HG02610 (cell line): ENCODE measurements around the gene DTL.
A peak's percentile ranks its signal among the peaks of the same experiment; 100 is the strongest.

Experiments
- ATAC-seq: cut with Tn5 transposase; IDR thresholded peaks from one replicate; pipeline ENCODE4 v1.9.1; 2021; ENCODE audit warnings: mild to moderate bottlenecking, moderate library complexity; ENCODE audit not compliant: unreplicated experiment

The DTL gene

DNA sequence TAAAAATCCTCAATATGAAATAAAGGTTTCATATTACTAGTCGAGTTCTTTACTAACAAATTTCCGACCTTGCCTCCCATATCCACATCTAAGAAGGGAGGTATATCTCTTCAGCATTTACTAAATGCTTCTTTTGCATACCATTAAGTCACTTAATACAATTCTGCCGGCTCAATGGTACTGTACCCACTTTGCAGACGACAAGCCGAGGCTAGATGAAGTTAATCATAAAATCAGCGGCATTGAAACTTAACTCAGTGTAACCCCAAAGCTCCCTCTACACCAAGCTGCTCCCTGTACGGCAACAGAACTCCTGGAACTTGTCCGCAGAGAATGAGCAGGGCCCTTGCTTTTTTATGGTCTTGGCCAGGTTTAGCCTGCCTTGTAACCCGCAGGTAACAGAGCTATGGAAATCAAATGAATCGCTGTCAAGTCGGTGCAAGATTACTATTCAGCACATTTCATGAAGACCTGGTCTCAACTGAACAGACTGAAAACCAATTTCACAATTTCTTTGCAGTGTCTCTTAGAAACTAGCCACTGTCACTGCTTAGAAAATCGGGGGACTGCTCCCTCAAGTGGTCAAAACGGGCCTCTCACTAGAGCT is 929 bp upstream of the DTL start:
- no peak for ATAC-seq

DNA sequence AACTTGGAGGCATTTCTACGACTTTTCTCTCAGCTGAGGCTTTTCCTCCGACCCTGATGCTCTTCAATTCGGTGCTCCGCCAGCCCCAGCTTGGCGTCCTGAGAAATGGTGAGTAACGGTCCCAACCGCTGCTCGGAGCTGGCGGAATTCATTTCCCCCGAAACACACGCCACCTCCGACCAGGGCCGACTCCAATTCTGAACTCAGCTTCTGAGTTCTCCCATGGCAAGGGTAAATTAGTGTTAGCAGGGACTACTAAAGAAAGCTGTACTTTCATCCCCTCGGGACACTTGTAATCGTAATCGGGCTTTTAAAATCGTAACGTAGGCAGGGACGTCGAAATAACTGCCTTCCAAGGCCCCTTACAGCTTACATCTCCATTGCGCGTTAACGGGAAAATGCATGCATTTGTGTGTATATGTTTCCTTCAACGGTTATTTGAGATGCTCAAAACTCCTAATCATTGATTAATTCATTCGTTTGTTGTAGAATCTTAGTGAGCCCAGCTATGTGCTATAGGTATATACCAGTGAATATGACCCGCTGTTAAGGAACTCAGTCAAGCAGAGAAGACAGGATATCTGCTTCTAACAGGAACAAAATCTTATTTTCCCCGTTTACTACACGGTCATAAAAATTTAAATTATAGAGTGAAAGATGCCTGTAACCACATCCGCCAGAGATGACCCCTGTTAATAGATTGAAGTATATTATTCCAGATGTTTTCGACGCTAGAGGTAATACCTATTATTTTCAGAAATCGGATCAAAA is 472 bp downstream of the DTL start:
- ATAC-seq = peak; percentile 8

DNA sequence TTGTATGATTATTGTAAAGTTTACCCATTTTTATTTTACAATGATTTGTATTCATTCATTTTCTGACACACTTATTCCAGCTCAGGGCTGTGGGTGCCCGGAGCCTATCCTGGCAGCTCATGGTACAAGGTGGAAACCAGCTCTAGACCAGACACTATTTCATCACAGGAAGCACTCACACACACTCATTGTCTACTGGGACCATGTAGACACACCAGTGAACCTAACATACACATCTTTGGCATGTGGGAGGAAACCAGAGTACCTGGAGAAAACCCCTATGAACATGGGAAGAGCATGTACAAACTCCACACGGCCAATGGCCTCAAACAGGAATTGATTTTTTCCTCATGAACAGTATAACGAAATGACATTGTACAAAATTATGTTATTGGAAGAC is 2.4 kb downstream of the DTL start:
- ATAC-seq = no peak

DNA sequence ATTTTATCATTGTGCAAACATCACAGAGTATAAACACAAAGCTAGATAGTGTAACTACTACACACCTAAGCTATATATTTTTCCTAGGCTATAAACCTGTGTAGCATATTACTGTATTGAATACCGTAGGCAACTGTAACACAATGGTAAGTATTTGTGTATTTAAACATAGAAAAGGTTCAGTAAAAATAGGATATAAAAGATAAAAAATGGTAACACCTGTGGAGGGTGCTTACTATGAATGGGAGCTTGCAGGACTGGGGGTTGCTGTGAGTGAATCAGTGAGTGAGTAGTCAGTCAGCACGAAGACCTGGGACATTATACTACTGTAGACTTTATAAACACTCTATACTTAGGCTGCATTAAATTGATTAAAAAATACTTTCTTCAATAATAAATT is 4.1 kb downstream of the DTL start:
- ATAC-seq = no peak

DNA sequence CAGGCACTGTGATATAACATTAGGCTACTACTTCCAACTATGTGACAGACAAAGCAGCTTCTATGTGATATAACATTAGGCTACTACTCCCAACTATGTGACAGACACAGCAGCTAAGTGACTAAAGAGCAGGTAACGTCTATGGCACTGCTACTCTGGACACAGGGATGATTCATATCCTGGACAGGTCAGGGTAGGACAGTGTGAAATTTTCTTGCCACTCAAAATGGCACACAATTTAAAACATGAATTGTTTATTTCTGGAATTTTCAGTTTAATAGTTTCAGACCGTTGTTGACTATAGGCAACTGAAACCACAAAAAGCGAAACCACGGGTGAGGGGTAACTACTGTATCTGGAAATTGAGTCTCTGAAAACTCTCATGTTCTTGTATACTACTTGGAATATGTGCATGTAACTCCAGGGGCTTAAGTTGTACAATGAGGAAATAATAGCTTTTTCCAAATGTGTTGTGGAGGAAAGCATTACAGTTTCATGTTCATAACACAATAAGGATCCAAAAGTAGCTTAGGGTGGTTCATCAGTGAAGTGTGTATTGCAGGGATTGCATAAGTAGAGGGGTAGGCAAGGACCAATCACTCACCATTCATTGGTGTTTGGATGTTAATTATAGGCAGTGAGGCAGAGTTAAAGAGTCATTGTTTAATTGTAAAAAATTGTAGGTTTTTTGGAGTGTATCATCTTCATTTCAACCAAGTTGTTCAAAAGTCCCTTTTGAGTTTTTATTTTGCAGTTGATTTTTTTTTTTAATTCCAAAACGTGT is 5.3 kb downstream of the DTL start:
- no peak for ATAC-seq

DNA sequence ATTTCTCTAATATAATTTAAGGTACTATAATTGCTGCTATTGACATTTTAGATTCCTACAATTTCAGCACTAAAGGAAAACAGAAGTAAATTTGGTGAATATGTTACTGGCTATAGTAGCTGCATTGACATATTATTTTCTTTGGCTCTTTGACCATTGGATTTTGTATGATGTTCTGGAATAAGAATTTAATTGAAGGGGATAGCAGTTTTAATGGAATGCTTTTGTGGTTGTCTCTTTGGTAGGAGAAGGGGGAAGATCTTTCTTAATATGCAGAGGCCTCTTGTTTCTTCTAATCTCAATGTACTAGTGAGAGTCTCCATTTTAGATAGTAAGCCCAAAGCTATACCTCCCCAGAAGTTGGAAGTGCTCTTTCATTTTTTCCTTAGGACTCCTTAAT is 6.9 kb downstream of the DTL start:
- ATAC-seq = no peak

DNA sequence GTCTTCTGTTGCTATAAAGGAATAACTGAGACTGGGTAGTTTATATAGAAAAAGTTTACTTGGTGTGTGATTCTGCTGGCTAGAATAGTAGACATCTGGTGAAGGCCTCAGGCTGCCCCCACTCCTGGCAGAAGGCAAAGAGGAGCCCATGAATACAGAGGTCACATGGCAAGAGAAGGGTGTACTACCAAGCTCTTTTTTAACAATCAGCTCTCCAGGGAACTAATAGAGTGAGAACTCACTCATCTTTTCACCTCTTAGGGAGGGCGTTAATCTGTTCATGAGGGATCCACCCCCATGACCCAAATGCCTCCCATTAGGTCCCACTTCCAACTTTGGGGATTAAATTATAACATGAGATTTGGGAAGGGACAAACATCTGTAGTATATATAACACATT is 9.3 kb downstream of the DTL start:
- no peak for ATAC-seq

DNA sequence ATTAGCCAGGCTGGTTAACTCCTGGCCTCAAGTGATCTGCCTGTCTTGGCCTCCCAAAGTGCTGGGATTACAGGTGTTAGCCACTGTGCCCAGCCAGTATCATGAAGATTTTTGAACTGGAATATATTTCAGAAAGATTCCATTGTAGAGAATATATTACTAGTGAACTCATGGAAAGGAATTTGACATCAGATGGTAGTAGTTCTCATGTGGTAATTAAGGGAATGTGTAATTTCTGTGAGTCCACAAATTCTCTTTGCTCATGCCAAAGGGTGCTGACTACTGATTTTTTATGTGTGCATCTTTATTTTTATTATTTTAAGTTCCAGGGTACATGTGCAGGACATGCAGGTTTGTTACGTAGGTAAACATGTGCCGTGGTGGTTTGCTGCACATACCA is 10.4 kb downstream of the DTL start:
- no peak for ATAC-seq

DNA sequence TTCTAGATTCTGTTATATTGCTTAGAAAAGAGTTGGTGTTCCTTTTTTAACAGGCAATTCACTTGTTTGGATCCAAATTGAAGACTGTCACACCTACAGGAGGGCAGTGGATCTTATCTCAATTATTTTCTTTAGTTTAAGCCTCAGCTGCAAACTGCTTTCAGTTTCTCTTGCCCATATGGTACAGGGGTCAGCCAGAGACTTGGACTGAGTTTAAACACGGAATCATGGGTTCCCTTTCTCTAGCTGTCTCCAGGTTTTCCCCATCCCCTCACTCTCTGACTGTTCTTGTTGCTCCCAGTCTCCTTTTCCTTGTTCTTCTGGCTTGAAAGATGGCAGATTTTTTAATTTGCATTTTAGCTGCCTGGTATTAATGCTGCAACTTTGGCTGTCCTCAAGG is 18.4 kb downstream of the DTL start:
- no peak for ATAC-seq

DNA sequence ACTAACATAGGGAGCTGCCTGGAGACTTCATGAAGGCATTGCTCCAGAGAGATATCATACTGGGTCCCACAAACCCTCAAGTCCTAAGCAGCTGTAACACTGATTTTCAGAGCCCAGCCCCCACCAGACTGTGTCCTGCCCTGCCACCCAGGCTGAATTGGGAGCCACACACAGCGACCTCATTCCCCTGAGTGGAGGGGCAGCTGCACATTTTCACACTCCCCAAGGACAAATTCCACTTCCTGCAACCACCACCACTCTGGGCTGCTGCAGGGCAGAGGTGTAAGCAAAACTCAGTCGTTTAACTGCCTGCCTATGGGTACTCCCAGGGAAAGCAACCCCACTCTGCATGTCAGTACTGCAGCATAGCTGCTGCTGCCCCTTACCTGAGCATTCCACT is 19.8 kb downstream of the DTL start:
- ATAC-seq = no peak

DNA sequence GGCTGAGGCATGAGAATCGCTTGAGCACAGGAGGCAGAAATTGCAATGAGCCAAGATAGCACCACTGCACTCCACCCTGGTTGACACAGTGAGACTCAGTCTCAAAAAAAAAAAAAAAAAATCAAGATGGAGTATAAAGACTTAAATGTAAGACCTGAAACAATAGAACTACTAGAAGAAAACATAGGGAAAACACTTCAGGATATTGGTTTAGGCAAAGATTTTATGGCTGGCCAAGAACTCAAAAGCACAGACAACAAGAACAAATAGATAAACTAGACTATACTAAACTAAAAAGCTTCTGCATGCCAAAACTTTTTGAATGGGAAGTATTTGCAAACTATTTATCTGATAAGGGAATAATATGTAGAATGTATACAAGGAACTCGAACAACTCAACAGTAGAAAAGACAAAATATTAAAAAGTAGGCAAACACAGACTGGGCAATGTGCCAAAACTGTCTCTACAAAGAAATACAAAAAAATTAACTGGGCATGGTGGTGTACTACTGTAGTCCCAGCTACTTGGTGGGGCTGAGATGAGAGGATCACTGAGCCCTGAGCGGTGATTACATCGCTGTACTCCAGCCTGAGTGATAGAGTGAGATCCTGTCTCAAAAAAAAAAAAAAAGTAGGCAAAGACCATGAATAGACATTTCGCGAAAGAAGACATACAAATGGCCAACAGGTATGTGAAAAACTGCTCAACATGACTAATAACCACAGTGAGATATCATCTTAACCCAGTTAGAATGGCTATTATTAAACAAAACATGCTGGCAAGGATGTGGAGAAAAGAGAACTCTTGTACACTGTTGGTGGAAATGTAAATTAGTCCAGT is 25.3 kb downstream of the DTL start:
- ATAC-seq = no peak

DNA sequence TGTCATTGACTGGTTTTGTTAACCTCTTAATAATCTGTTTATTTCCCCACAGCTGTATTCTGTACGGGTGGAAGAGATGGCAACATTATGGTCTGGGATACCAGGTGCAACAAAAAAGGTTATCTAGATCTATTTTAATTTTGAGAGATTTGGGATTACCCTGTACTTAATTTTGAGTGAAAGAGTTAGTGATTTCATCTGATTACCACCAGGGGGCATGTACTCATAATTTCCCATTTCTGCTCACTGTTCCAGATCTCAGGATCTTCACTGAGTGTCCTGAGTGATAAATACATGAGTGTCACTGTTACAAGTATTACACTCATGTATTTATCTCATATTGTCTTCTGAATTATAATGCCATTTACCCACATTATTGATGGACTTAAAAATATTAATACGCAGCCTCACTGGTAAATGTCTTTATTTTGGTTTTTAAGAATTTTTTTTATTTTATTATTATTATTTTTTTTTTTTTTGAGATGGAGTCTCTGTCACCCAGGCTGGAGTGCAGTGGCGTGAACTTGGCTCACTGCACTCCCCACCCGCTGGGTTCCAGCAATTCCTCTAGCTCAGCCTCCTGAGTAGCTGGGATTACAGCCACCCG is 27.4 kb downstream of the DTL start:
- no peak for ATAC-seq

DNA sequence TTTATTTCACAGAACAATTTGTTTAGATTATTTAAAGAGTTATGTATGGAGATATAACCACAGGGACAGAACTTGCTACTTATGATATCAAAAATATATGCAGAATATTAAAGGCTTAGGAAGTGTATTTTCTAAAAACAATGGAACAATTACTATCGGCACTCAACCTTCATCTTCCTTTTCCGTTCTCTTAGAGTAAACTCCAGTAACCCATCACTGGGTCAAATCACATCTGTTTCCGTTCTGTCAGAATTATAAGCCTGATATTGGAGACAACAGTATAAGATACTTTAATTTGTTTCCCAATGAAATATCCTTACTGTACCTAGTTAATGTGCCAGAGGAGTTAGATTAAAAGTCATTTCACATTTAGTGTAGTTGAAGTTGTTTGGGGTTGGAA is 32.2 kb downstream of the DTL start:
- ATAC-seq = no peak

DNA sequence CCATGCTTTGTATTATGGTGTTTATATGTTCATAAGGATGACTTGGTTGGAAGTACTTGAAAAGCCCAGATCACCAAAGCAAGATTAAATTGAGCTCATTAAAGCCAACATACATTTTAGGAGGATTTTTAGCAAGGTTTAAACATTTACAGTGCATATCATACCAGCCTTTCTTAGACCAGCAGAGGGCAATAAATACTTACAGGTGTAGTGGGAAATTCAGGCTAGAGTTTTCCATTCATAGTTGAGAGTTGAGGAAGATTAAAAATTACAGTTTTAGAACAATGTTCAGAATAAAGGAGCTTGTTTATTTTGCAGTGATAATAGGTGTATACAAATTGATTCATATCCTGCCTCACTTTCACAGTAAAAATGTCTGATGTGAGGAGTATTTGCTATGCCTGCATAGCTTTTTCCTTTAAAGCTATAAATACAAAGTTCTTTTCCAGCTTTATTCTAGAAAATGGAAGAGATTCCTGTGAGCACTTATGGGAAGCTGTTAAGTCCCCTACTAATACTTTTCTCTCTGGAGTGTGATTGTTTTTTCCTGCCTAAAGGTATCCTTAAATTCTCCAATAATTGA is 35.3 kb downstream of the DTL start:
- no peak for ATAC-seq

DNA sequence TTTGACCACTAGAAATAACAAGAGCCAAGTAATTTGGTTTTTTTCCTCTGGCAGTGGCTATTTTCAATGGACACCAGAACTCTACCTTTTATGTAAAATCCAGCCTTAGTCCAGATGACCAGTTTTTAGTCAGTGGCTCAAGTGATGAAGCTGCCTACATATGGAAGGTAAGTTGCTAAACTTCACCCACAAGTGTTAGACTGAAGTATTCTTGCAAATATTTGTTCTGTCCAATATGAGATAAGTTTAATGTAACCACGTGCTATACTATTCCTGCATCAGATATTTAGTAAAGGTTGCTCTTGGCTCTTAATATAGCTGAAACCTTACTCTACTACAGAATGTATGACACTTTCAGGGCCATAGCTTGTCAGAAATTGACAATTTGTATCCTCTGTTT is 36.5 kb downstream of the DTL start:
- ATAC-seq = no peak

DNA sequence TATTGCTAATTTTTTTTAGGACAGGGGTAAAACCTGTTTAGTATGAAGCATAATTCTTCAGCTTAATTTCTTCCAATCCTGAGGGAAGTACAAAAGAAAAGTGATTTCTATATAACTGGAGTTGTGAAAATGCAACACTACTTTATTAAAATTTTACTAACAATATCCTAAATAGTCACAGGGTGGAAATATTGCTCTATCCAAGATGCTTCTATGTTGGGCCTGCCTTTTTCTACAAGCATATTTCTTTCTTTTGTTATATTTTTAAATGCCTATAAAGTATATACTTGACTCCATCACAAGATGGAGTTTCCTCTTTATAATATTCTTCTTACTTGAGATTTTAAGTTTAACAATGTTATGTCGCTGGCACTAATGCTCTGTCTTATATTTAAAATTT is 37.9 kb downstream of the DTL start:
- ATAC-seq = no peak

DNA sequence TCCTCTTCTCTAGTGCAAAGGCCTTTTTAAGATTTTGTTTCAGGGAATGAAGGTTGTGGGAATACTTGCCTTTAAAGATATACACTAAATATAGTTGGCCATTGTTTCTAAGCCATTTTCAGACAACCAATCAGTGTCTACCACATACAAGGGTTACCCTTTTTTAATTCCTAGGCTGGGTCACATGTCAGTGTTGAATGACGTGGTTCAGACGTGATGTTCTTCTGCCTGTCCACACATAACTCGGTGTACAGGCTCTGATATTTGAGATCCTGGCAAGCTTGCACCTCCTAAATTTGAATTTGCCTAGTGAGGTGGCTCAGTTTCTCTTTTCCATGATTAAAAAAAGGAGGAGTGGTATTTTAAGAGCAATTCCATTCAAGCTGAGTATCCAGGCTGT is 38.8 kb downstream of the DTL start:
- no peak for ATAC-seq

DNA sequence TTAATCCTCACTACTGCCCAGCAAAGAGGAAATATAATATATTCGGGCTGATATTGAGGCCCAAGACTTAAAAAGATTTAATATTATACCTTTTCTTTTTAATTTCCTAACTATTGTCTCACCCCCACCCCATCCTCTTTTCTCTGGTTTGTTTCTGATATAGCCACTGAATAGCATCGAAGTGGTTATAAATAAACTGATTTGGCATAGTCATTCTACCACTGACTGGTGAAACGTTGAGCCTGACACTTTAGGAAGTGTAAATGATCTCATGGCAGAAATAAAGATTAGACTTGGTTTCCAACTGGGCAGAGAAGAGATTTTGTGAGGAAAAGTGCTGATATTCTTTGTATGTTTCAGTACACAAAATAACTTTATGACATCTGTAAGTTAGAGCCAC is 39.3 kb downstream of the DTL start:
- no peak for ATAC-seq

DNA sequence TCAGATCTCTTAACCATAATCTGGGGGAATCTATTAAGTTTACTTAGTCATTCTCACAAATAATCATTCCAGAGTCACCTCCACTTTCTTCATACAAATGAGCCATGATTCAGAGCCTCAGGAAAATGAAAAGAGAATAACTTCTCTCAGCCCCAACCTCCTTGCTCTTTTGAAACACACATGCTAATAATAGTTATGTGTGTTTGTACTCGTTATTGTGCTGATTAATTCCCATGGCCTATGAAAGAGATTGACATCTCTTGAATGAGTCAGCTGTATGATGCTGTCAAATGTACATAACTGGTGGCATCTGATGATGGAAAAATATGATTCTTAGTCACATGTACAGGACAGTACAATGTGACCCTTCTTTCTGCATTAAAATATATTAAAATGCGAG is 41.5 kb downstream of the DTL start:
- ATAC-seq = no peak

DNA sequence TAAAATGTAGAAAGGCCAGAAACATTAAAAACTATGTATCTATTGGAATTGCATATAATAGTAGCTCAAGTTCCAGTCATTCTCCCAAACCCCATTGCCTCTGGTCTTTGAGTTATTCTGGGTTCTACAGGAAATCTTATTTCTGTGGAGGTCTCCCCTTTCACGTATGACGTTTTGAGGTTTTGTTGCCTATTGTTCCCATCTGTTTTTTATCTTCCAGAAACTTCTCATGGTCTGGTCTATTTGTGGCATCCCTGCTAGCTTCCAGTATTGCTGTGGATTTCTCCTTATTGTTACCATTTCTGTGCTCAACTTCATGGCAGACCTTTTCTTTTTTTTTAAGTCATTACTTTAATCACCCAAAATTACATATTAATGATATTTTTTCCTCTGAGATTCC is 43.3 kb downstream of the DTL start:
- ATAC-seq = no peak
